Right lobe of liver (tissue), 4 donors: ENCODE results near the gene RMND1.

ENCODE experiments used
- POLR2A ChIP-seq: fragments of 450-650 bp; IDR thresholded peaks from one replicate; pipeline ENCODE4 v1.6.1; 2017; ENCODE audit warnings: antibody characterized with exemption, mild to moderate bottlenecking
- TF ChIP-seq, protein P1 (sequence below), 4 donors: fragments of 200-600 bp in 3 of 4; fragments of 450-650 bp in 1 of 4; IDR thresholded peaks; one replicate each; pipeline versions ENCODE4 v1.5.1 to v1.8.0; 2016 to 2022; ENCODE audit warnings: antibody characterized with exemption in 4 of 4, mild to moderate bottlenecking in 2 of 4
- donor health status: DM: no; HTN: no; CAD: no.
- donor health status: DM: no; HTN: no; CAD: no.
- donor health status: DM: no; HTN: yes; CAD: no.

DNA sequence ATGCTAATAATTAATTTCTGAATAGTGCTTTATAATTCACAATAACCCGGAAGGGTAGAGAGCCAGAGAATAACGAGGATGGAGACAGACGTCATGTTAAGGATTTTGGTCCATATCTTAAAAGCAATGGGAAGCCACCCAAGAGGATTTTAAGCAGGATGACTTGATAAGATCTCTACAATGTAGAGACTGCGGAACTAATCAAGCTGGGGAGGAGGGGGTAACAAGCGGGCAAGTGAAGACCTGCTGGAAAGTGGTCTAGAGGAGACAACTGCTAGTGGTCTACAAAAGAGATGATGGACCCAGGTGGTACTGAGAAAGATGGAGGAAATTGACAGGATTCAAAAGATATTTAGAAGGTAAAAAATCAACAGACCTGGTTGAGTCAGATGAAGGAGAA is 67.8 kb downstream of the RMND1 start:
- TF ChIP-seq POLR2A, result no peak
- TF ChIP-seq, protein P1, sequence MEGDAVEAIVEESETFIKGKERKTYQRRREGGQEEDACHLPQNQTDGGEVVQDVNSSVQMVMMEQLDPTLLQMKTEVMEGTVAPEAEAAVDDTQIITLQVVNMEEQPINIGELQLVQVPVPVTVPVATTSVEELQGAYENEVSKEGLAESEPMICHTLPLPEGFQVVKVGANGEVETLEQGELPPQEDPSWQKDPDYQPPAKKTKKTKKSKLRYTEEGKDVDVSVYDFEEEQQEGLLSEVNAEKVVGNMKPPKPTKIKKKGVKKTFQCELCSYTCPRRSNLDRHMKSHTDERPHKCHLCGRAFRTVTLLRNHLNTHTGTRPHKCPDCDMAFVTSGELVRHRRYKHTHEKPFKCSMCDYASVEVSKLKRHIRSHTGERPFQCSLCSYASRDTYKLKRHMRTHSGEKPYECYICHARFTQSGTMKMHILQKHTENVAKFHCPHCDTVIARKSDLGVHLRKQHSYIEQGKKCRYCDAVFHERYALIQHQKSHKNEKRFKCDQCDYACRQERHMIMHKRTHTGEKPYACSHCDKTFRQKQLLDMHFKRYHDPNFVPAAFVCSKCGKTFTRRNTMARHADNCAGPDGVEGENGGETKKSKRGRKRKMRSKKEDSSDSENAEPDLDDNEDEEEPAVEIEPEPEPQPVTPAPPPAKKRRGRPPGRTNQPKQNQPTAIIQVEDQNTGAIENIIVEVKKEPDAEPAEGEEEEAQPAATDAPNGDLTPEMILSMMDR (IDR thresholded peaks at IDR 0.05), result no peak
